Measurements from ENCODE around the gene RTP4. TPM values are rescaled to one million over a fixed set of nuclear protein-coding genes. Genes with fewer than 3 reads are reported as not detected.
A peak's percentile ranks its signal among the peaks of the same experiment; 100 is the strongest.

RTP4 gene
- total RNA-seq (2013), result 16.1 TPM
- 1 to 10 TPM; 1.7 to 6.6 (median 3.3) TPM for polyA plus RNA-seq
- polyA minus RNA-seq, result 3.6 and 6.6 TPM in 2 replicates
- 0.70 to 6.1 (median 2.0) reads per million in 11 experiments for total RNA-seq

DNA sequence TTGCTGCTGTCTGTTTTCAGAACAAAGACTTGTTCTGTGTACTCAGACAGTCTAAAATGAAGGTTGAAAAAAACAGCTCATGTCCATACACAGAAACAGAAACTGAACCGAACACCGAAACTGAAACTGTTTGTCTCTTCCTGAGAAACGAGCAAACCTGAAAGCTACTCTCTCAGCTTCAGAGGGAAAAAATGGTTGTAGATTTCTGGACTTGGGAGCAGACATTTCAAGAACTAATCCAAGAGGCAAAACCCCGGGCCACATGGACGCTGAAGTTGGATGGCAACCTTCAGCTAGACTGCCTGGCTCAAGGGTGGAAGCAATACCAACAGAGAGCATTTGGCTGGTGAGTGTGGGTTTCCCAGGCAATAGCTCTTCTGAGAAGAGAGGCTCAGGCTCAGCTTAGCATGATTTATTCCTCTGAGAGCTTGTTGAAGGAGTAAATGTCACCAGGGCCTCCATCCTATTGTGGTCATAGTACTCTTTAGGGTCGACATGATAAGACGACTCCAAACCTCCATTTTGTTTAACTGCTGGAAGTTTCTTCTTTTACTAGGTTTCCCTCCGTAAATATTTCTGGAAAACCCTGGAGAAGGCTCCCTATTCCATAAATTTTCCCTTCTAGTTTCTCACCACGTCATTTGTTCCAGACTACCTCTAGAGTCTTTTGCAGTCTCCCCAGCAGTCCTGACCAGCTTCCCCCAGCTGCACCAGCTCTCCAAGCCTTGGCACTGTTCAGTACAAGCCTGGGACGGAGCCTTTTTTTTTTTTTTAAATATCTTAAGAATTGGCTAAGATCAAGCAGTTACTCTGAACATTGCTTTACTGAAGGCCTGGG lies at the start of gene RTP4:
RTP4 (plus strand) TSS at position 135 of the 838 bp plus-strand sequence; CDS start at position 192, 57 bp downstream.
- H3K9me3 ChIP-seq (replicated peaks in 1 of 2; ENCODE audit: control insufficient read depth in 1 of 2, insufficient read depth in 1 of 2, low read length in 2 of 2), result no peaks in the 10 kb centered on the region
- Mint-ChIP-seq H3K27ac (peak within 1 kb of the TSS; percentile 93 to 98 (median 95)), H3K27me3 (ENCODE audit: low read depth in 3 of 3) (no peaks in the 10 kb centered on the region), H3K4me1 (peaks cover 20% of the 10 kb centered on the region), H3K9me3 (peaks cover 2 to 6% (median 4%) of the 10 kb centered on the region in 7 donors), H3K36me3 (peaks cover 26 to 31% of the 10 kb centered on the region in 2 donors), H3K4me3 (peak within 1 kb of the TSS; percentile 84 to 98)
- H3K79me2 ChIP-seq (ENCODE audit: insufficient read depth, low read length), result peaks cover 12% of the 10 kb centered on the region
- peak within 1 kb of the TSS; percentile 85 for H3K9ac ChIP-seq (ENCODE audit: insufficient read depth, low read length, poor library complexity, severe bottlenecking)
- intact Hi-C loops (cut with micrococcal nuclease), result no loop called here
- H3K27me3 ChIP-seq (ENCODE audit: control insufficient read depth in 2 of 2, insufficient read depth in 2 of 2, low read length in 2 of 2), result no peaks in the 10 kb centered on the region
- H3K27ac ChIP-seq (ENCODE audit: low read depth in 1 of 2, low read length in 2 of 2), result peak within 1 kb of the TSS; percentile 84 to 97
- 0% methylated on average over 5 of the region's 10 CpGs for WGBS (ENCODE audit: insufficient coverage)
- TF ChIP-seq, protein P1, sequence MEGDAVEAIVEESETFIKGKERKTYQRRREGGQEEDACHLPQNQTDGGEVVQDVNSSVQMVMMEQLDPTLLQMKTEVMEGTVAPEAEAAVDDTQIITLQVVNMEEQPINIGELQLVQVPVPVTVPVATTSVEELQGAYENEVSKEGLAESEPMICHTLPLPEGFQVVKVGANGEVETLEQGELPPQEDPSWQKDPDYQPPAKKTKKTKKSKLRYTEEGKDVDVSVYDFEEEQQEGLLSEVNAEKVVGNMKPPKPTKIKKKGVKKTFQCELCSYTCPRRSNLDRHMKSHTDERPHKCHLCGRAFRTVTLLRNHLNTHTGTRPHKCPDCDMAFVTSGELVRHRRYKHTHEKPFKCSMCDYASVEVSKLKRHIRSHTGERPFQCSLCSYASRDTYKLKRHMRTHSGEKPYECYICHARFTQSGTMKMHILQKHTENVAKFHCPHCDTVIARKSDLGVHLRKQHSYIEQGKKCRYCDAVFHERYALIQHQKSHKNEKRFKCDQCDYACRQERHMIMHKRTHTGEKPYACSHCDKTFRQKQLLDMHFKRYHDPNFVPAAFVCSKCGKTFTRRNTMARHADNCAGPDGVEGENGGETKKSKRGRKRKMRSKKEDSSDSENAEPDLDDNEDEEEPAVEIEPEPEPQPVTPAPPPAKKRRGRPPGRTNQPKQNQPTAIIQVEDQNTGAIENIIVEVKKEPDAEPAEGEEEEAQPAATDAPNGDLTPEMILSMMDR (IDR thresholded peaks at IDR 0.05), result no peak
- H2AFZ ChIP-seq (ENCODE audit: insufficient read depth, low read depth, low read length, poor library complexity, severe bottlenecking), result peak within 1 kb of the TSS; percentile 90
- no peaks in the 10 kb centered on the region for H4K20me1 ChIP-seq (ENCODE audit: insufficient read depth, low read length)
- peak within 1 kb of the TSS; percentile 88 to 99 (median 93) for H3K4me3 ChIP-seq (replicated peaks in 1 of 3; ENCODE audit: low read depth in 2 of 3, low read length in 3 of 3)
- peak; percentile 57 to 69 (median 57) for DNase-seq
- peak within 1 kb of the TSS; percentile 83 for H3K4me2 ChIP-seq (replicated peaks; ENCODE audit: extremely low read depth, low read length, poor library complexity, severe bottlenecking)
- peaks cover 13 to 31% of the 10 kb centered on the region in 2 donors for H3K36me3 ChIP-seq (replicated peaks in 1 of 2; ENCODE audit: control insufficient read depth in 1 of 2, insufficient read depth in 2 of 2, low read length in 2 of 2)
- H3K4me1 ChIP-seq (ENCODE audit: control insufficient read depth in 1 of 2, insufficient read depth in 2 of 2, low read length in 2 of 2), result peaks cover 18 to 19% of the 10 kb centered on the region in 2 donors

GRCh38 chr3:187318819-187319616 lies 49.2 kb upstream of the RTP4 start:
- Mint-ChIP-seq H3K4me1 (peaks cover 6% of the 10 kb centered on the region), H3K36me3 (no peaks in the 10 kb centered on the region), H3K27ac (no peak overlapping the region), H3K4me3 (peak overlapping the region in 1 of 2 donors; percentile 32), H3K27me3 (ENCODE audit: low read depth in 3 of 3) (peaks cover 0 to 15% (median 6%) of the 10 kb centered on the region in 3 donors), H3K9me3 (no peaks in the 10 kb centered on the region)
- H2AFZ ChIP-seq (ENCODE audit: insufficient read depth, low read depth, low read length, poor library complexity, severe bottlenecking), result peak overlapping the region; percentile 25
- TF ChIP-seq, protein P1 (IDR thresholded peaks at IDR 0.05), result peak; percentile 75
- peak; percentile 9 to 40 (median 37) for DNase-seq
- H3K4me3 ChIP-seq (replicated peaks in 1 of 3; ENCODE audit: low read depth in 2 of 3, low read length in 3 of 3), result no peak overlapping the region
- peak overlapping the region; percentile 22 for H3K4me2 ChIP-seq (replicated peaks; ENCODE audit: extremely low read depth, low read length, poor library complexity, severe bottlenecking)
- 0% methylated on average over 4 of the region's 13 CpGs for WGBS (ENCODE audit: insufficient coverage)
- no peaks in the 10 kb centered on the region for H3K36me3 ChIP-seq (replicated peaks in 1 of 2; ENCODE audit: control insufficient read depth in 1 of 2, insufficient read depth in 2 of 2, low read length in 2 of 2)
- intact Hi-C loops (cut with micrococcal nuclease), result loop anchor here (2.0 to 10.0 kb wide), 4 partner anchors 360 to 398 kb away; no protein-coding TSS in a partner anchor
- no peak overlapping the region for H3K9ac ChIP-seq (ENCODE audit: insufficient read depth, low read length, poor library complexity, severe bottlenecking)
- no peak overlapping the region for H3K27ac ChIP-seq (ENCODE audit: low read depth in 1 of 2, low read length in 2 of 2)
- no peaks in the 10 kb centered on the region for H3K79me2 ChIP-seq (ENCODE audit: insufficient read depth, low read length)
- no peaks in the 10 kb centered on the region for H3K9me3 ChIP-seq (replicated peaks in 1 of 2; ENCODE audit: control insufficient read depth in 1 of 2, insufficient read depth in 1 of 2, low read length in 2 of 2)
- H3K27me3 ChIP-seq (ENCODE audit: control insufficient read depth in 2 of 2, insufficient read depth in 2 of 2, low read length in 2 of 2), result no peaks in the 10 kb centered on the region
- no peaks in the 10 kb centered on the region for H4K20me1 ChIP-seq (ENCODE audit: insufficient read depth, low read length)
- peaks cover 0 to 5% of the 10 kb centered on the region in 2 donors for H3K4me1 ChIP-seq (ENCODE audit: control insufficient read depth in 1 of 2, insufficient read depth in 2 of 2, low read length in 2 of 2)

Data from CD14-positive monocyte (primary cell).